Vein endothelial cell (primary cell): ENCODE measurements around the gene ZNF44. TPM values are rescaled to one million over a fixed set of nuclear protein-coding genes. Genes with fewer than 3 reads are reported as not detected.

Source experiments
- total RNA-seq: library from RNA; depleted of rRNA; stranded (reverse); fragments of >200 nt; gene quantifications from 2 replicates; pipeline ENCODE4 v1.2.3, GENCODE V29; 2012

The ZNF44 gene
- total RNA-seq, result 5.0 and 6.5 TPM in 2 replicates

GRCh38 chr19:12294249-12295158 is at the start of gene ZNF44:
TSS of gene ZNF44 (minus strand) at chr19:12294883. CDS start at chr19:12294694, 189 bp downstream.

GRCh38 chr19:12333162-12334159 is 38.8 kb upstream of the ZNF44 start, which contains the start of gene ZNF563:
TSS of gene ZNF563 (minus strand) at chr19:12333633. CDS start at chr19:12333482, 151 bp downstream.

Other genes starting within 250 kb of the ZNF44 start
- 0.67 TPM in 1 of 2 replicates, not detected in the other for gene ZNF878, start 241.9 kb downstream of the ZNF44 start, total RNA-seq
- 1.6 and 4.2 TPM in 2 replicates for gene ZNF844, start 230.2 kb downstream of the ZNF44 start, total RNA-seq
- 1.6 and 3.0 TPM in 2 replicates for gene ZNF20, start 154.5 kb downstream of the ZNF44 start, total RNA-seq
- gene ZNF625, start 138.1 kb downstream of the ZNF44 start, total RNA-seq, result 13.5 and 15.0 TPM in 2 replicates
- gene ZNF136, start 131.8 kb downstream of the ZNF44 start, total RNA-seq, result 4.9 and 7.2 TPM in 2 replicates
- 0.65 and 2.0 TPM in 2 replicates for gene ZNF563, start 38.8 kb upstream of the ZNF44 start, total RNA-seq
- 0.65 and 1.5 TPM in 2 replicates for gene ZNF442, start 70.8 kb upstream of the ZNF44 start, total RNA-seq
- 5.6 and 6.4 TPM in 2 replicates for gene ZNF799, start 106.4 kb upstream of the ZNF44 start, total RNA-seq
- gene ZNF443, start 146.1 kb upstream of the ZNF44 start, total RNA-seq, result 4.6 and 5.2 TPM in 2 replicates
- 2.3 and 3.6 TPM in 2 replicates for gene ZNF709, start 189.9 kb upstream of the ZNF44 start, total RNA-seq